ENCODE results near the gene WHRN.

WHRN gene

GRCh38 chr9:114472765-114473446 lies 32.4 kb downstream of the WHRN start:
- no peak for DNase-seq (ENCODE audit: low spot score)

- no peak for DNase-seq (ENCODE audit: low spot score)
Measured at GRCh38 chr9:114471157-114471556, 34.1 kb downstream of the WHRN start.

- no peak for DNase-seq (ENCODE audit: low spot score)
Measured at GRCh38 chr9:114470581-114470980, 34.7 kb downstream of the WHRN start.

DNA sequence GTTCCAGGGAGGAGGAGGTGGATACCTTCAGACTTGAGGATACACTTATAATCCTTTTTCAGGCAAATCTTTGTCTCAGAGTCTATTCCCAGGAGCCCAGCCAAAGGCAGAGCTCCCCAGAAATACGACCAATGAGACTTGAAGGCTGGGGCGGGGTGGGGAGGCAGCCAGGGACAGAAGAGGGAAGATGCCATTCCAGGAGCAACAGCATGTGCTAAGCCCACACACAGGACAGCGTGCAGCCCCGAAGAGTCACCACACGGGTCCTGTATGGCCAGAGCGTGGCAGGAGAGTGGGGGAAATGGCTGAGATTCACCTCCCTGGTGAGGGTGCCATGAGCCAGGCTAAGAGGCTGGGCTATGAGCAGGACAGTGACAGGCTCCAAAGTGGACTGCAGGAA lies 35.2 kb downstream of the WHRN start:
- no peak for DNase-seq (ENCODE audit: low spot score)

DNA sequence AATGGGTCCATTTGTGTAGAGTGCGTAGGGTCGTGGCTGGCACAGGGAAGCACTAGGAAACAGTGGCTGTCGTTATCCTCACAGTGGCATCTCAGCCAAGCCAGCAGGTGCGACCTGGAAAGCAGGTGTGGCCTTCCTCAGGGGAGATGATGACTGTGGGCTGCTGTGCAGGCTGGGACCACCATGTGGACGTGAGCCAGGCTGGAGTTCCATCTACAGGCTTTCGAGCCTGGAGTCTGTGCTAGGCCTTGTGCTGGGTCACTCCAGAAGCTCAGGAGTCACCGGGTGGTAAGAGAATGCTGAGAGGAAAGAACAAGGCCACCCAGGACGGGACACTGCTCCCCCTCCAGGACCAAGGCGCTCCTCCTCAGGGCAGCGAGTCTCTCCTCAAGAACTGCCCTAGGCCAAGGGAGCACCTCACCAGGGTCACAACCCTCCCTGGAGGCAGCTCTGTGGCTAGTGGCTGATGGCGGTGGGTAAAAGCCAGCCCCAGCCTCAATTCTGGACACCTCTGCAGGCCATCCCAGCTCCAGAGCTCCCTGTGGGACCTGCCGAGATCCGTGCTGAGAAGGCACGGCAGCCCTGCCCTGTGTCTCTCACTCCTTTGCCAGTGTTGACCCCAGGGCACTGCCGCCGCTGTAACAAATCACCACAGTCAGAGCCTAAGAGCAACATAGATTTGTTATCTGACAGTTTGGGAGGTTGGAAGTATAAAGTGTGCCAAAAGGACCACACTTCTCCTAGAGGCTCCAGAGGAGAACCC lies 36.0 kb downstream of the WHRN start:
- DNase-seq (ENCODE audit: low spot score): no peak

GRCh38 chr9:114467910-114468309 lies 37.4 kb downstream of the WHRN start:
- DNase-seq (ENCODE audit: low spot score): no peak

DNA sequence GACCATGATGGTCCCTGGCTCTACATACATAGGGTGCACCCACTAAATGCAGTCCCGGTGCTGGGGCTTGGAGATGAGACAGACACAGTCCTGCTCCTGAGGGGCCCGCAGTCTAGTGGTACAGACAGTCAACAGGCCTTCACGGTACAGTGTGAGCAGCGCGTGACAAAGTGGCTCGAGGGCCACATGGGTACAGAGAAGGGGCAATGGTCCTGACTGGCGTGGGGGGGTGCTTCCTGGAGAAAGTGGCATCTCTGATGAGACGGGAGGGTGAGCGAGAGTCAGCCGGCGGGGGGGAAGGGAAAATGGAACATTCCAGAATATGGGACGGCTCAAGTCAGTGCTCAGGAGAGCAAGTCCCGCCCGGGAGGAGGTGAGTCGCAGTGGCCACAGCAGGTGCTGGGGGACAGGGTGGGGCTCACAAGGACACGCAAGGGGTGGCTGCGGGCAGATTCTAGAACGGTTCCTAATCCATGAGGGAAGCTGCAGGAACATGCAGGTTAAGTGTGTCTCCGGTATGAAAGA lies 38.0 kb downstream of the WHRN start:
- no peak for DNase-seq (ENCODE audit: low spot score)

DNA sequence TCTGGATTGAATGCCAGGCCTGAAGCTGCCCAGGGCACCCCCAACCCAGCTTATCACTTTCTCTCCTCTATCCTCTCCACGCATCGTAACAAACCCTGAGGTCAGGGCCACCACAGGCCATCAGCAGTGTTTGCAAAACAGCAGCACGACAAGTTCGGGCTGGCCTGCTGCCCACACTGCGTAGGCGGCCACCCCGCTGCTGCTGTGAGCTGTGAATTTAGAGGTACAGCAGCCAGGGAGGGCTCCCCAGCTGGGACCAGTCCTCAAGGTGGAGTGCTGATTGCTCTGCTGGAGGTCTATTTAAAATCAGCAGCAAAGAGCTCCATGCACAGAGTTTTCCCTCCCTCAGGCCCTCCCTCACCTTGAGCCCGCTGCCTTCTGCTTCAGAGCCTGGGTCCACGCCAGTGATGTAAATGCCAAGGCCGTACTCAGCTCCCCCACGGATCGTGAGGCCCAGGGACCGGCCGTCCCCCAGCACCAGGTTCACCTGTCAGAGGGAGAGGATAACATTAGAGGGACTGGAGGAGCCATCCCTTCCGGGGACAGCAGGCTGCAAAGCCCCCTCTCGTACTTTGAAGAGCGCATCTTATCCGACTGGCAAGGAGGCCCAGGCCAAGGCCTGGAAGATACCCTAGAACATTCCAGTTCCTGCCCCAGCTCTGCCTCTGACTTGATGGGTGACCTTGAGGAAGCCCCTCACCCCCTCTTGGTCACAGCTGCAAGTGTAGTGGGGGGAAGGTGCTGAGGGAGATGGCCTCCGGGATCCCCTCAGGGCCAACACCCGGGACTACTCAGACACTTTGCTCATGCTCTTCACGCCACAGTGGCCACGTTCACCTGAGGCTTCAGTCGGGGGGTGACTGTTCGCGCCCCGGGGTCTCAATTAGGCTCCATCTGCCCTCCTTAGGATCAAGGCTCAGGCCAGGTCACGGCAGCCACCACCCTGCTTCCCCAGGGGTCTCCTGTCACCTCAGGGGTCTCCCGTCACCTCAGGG lies 39.1 kb downstream of the WHRN start:
- DNase-seq (ENCODE audit: low spot score): no peak

DNA sequence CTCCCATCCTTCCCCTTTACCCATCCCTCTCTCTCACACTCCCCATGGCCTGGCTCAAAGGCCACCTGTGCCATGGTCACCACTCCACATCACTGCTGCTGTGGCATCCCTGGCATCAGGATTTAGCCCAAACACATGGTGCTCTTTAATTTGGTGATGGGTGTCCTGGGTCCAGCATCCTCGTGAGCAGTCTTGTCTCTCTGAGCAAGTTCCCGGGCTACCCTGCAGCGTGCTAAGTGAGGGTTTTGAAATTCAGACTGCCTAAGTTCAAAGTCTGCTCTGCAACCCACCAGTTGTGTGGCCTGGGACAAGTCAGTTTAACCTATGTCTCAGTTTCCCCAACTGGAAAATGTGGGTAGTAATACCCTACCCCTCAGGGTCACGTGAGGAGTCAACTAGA lies 39.9 kb downstream of the WHRN start:
- no peak for DNase-seq (ENCODE audit: low spot score)

- no peak for DNase-seq (ENCODE audit: low spot score)
Measured at GRCh38 chr9:114464281-114465051, 40.8 kb downstream of the WHRN start.

GRCh38 chr9:114462791-114463190 lies 42.5 kb downstream of the WHRN start:
- peak; percentile 65 for DNase-seq (ENCODE audit: low spot score)

DNA sequence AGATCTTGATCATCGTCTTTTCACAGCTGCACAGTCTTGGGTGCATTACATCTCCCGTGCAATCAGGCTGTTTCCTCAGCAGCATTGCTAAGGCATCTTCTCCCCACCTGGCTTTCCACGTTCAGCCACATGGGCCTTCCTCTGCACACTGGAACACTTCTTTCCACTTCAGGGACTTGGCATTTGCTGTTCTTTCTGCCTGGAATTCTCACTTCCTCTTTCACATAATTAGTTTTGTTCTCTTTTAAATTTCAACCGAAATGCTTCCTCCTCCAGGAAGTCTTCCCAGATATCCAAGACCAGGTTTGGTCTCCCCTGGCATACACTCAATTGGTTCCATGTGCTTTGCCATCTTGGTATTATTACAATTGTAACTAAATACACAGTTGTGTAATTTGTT lies 43.8 kb downstream of the WHRN start:
- DNase-seq (ENCODE audit: low spot score): no peak

- no peak for DNase-seq (ENCODE audit: low spot score)
Measured at GRCh38 chr9:114460513-114461199, 44.6 kb downstream of the WHRN start.

DNA sequence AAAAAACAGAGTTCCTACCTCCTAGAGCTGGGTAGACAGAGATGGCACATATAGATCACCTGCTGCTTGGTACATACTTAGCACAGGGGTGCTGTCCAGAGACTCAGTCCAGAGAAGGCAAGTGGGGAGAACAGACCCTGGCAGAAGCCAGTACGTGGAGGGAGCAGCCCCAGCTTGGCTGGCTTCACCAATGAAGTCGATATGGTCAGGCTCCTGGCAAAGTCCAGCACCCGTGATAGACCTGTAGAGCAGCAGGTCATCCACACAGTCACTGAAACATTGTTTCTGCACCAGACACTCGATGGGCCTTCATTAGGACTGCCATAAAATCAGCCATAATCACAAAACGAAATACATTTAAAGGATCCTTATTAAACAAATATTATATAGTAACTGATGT lies 45.8 kb downstream of the WHRN start:
- no peak for DNase-seq (ENCODE audit: low spot score)

- DNase-seq (ENCODE audit: low spot score): no peak
Measured at GRCh38 chr9:114456929-114457328, 48.3 kb downstream of the WHRN start.

DNA sequence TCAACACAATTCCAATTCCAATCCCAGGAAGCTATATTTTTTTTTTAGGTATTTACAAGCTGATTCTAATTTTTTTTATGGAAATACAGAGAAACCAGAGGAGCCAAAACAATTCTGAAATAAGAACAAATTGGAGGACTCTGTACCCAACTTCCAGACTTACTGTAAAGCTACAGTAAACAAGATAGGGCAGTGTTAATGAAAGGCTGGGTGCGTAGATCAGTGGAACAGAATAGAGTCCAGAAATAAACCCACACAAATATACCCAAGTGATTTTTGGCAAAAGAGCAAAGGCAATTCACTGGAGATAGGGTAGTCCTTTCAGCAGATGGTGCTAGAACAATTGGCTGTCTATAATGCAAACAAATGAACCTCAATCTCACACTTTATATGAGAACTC lies 50.6 kb downstream of the WHRN start:
- no peak for DNase-seq (ENCODE audit: low spot score)

- DNase-seq (ENCODE audit: low spot score): no peak
Measured at GRCh38 chr9:114452219-114453165, 52.8 kb downstream of the WHRN start.

DNA sequence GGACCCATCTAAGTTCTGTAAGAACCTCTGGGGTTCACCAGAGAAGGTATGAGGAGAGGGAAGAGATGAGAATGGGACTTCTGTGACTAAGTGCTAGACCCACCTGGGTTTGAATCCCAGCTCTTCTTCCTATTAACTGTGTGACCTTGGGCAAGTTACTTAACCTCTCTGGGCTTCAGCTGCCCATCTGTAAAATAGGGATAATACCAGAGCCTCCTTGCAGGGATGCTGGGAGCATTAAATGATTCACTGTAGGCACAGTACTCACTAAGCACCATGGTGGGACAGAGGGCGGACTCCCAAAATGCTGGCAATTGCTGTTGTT lies 53.6 kb downstream of the WHRN start:
- DNase-seq (ENCODE audit: low spot score): no peak

- no peak for DNase-seq (ENCODE audit: low spot score)
Measured at GRCh38 chr9:114450833-114451706, 54.2 kb downstream of the WHRN start.
